Cerebellar nuclear complex (tissue), 1 donor: ENCODE measurements around the gene TTC7B.
"Not testable (repeated sequence)": the region's sequence is repeated elsewhere in the genome, so short reads cannot be mapped to it uniquely, and the experiment has no call there.

Source experiments
- DNase-seq, 2 experiments: peaks; one replicate each; lab custom pipeline; 2025; lab: John Stamatoyannopoulos, UW

Gene TTC7B

GRCh38 chr14:90830931-90831701 lies 14.9 kb upstream of the TTC7B start:
- DNase-seq: no peak

- DNase-seq: no peak
Observed at GRCh38 chr14:90829677-90830076, 13.4 kb upstream of the TTC7B start.

- no peak for DNase-seq
Observed at GRCh38 chr14:90828642-90829487, 12.6 kb upstream of the TTC7B start.

GRCh38 chr14:90827919-90828610 lies 11.8 kb upstream of the TTC7B start:
- DNase-seq: peak; percentile 40 to 94

- not testable (repeated sequence) for DNase-seq
Observed at GRCh38 chr14:90823542-90823941, 7.3 kb upstream of the TTC7B start.

- no peak for DNase-seq
Observed at GRCh38 chr14:90820958-90821357, 4.7 kb upstream of the TTC7B start.

GRCh38 chr14:90819734-90820393 lies 3.6 kb upstream of the TTC7B start:
- DNase-seq: no peak

- DNase-seq: no peak
Observed at GRCh38 chr14:90818715-90819114, 2.5 kb upstream of the TTC7B start.

- DNase-seq: no peak
Observed at GRCh38 chr14:90816681-90817436, 629 bp upstream of the TTC7B start.

GRCh38 chr14:90815572-90815821 lies 733 bp downstream of the TTC7B start:
- DNase-seq: no peak

GRCh38 chr14:90814806-90815571 lies 1.2 kb downstream of the TTC7B start:
- DNase-seq: no peak

GRCh38 chr14:90813442-90813841 lies 2.8 kb downstream of the TTC7B start:
- DNase-seq: no peak

GRCh38 chr14:90812109-90812508 lies 4.1 kb downstream of the TTC7B start:
- no peak for DNase-seq

GRCh38 chr14:90811641-90812040 lies 4.6 kb downstream of the TTC7B start:
- no peak for DNase-seq

- no peak for DNase-seq
Observed at GRCh38 chr14:90810806-90811205, 5.4 kb downstream of the TTC7B start.

GRCh38 chr14:90809530-90810312 lies 6.5 kb downstream of the TTC7B start:
- DNase-seq: no peak

GRCh38 chr14:90808759-90809529 lies 7.3 kb downstream of the TTC7B start:
- DNase-seq: no peak

GRCh38 chr14:90807060-90807459 lies 9.2 kb downstream of the TTC7B start:
- no peak for DNase-seq
